ENCODE measurements around the gene CAMSAP1.

Gene CAMSAP1

GRCh38 chr9:135770203-135770535 is 137.2 kb downstream of the CAMSAP1 start:
- in situ Hi-C loops (cut with MboI; ENCODE audit: low pct_unique_long_range_greater_than_20kb, low sequenced_read_pairs, unreplicated experiment): no loop called here
- no peak for TF ChIP-seq CTCF (IDR thresholded peaks at IDR 0.05; ENCODE audit: extremely low read depth, insufficient read depth, missing control alignments)

GRCh38 chr9:135769489-135770202 is 137.7 kb downstream of the CAMSAP1 start:
- in situ Hi-C loops (cut with MboI; ENCODE audit: low pct_unique_long_range_greater_than_20kb, low sequenced_read_pairs, unreplicated experiment): no loop called here
- TF ChIP-seq CTCF (IDR thresholded peaks at IDR 0.05; ENCODE audit: extremely low read depth, insufficient read depth, missing control alignments): no peak
- DNase-seq (ENCODE audit: low spot score): no peak

More at GRCh38 chr9:135770203-135770535, 137.2 kb downstream of the CAMSAP1 start:
- no peak for DNase-seq (ENCODE audit: low spot score)

GRCh38 chr9:135768516-135769218 is 138.7 kb downstream of the CAMSAP1 start:
- TF ChIP-seq CTCF (IDR thresholded peaks at IDR 0.05; ENCODE audit: extremely low read depth, insufficient read depth, missing control alignments): no peak
- DNase-seq (ENCODE audit: low spot score): no peak
- in situ Hi-C loops (cut with MboI; ENCODE audit: low pct_unique_long_range_greater_than_20kb, low sequenced_read_pairs, unreplicated experiment): no loop called here

- DNase-seq (ENCODE audit: low spot score): no peak
- TF ChIP-seq CTCF (IDR thresholded peaks at IDR 0.05; ENCODE audit: extremely low read depth, insufficient read depth, missing control alignments): no peak
- in situ Hi-C loops (cut with MboI; ENCODE audit: low pct_unique_long_range_greater_than_20kb, low sequenced_read_pairs, unreplicated experiment): no loop called here
These were observed 140.6 kb downstream of the CAMSAP1 start for GRCh38 chr9:135766707-135767106.

GRCh38 chr9:135766251-135766650 is 141.1 kb downstream of the CAMSAP1 start:
- DNase-seq (ENCODE audit: low spot score): no peak
- no peak for TF ChIP-seq CTCF (IDR thresholded peaks at IDR 0.05; ENCODE audit: extremely low read depth, insufficient read depth, missing control alignments)
- in situ Hi-C loops (cut with MboI; ENCODE audit: low pct_unique_long_range_greater_than_20kb, low sequenced_read_pairs, unreplicated experiment): no loop called here

GRCh38 chr9:135765416-135765815 is 141.9 kb downstream of the CAMSAP1 start:
- TF ChIP-seq CTCF (IDR thresholded peaks at IDR 0.05; ENCODE audit: extremely low read depth, insufficient read depth, missing control alignments): no peak
- DNase-seq (ENCODE audit: low spot score): no peak
- in situ Hi-C loops (cut with MboI; ENCODE audit: low pct_unique_long_range_greater_than_20kb, low sequenced_read_pairs, unreplicated experiment): no loop called here

Data from GM13977 (cell line).